ENCODE measurements around the gene ZNF493. TPM values are rescaled to one million over a fixed set of nuclear protein-coding genes. Genes with fewer than 3 reads are reported as not detected.

The ZNF493 gene
- 4.9 and 26.2 TPM in 2 replicates for total RNA-seq

DNA sequence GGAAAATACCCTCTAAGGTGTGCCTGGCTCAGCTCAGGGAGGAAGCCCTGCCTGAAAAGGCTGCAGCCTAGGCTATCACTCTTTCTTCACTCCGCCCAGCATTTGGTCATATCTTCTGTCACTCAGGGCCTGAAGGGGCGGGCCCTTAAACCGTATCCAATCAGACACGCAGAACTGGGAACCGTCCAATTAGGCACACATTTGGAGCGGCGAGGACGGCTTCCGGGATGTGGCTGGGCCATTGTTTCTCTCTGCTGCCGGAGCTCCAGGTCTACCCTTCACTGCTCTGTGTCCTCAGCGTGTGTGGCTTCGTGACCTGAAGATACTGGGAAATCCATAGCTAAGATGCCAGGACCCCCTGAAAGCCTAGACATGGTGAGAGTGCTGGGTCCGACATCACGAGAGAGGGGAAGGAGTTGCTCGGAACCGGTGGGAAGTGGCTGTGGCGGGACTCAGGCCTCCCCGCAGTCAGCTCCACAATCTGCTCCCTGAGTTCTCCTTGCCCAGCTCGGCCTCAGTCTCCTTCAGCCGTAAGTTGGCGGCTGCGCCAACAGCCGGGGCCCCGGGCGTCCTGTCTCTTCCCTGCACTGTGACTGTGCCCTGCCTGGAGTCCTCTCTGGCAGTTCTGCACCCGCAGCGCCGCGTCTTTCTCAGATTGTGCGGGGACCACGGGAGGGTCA, at the start of gene ZNF493:
Gene ZNF493 (plus strand): TSS at position 241 of the 680 bp plus-strand sequence. CDS start 105 bp downstream, at position 346.
- peak; percentile 89 for DNase-seq (ENCODE audit: low read depth)

DNA sequence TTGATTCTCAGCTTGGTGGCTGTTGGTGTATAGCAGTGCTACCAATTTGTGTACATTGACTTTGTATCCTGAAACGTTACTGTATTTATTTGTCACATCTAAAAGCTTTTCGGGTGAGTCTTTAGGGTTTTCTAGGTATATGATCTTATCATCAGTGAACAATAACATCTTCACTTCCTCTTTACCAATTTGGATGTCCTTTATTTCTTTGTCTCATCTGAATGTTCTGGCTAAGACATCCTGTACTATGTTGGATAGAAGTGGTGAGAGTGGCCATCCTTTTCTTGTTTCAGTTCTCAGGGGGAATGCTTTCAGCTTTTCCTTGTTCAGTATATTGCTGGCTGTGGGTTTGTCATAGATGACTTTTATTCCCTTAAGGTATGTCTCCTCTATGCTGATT, 44.1 kb upstream of the ZNF493 start:
- no peak for DNase-seq (ENCODE audit: low read depth)

DNA sequence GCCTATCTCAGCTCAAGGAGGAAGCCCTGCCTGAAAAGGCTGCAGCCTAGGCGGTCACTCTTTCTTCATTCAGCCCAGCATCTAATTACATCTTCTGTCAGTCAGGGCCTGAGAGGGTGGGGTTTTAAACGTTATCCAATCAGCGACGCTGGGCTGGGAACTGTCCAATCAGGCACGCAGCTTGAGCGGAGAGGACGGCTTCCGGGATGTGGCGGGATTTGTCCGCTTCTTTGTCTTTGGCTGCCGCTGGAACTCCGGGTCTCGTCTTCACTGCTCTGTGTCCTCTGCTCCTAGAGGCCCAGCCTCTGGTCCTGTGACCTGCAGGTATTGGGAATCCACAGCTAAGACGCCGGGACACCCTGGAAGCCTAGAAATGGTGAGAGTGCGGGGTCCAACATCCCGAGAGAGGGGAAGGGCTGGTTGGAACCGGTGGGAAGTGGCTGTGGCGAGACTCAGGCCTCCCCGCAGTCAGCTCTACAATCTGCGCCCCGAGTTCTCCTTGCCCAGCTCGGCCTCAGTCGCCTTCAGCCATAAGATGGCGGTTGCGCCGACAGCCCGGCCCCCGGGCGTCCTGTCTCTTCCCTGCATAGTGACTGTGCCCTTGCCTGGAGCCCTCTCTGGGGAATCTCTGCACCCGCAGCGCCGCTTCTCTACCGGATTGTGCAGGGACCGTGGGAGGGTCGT, 38.0 kb upstream of the ZNF493 start, which contains the start of gene ZNF738:
Gene ZNF738 (plus strand): TSS at position 233 of the 684 bp plus-strand sequence. CDS start 141 bp downstream, at position 374.
- peak; percentile 88 for DNase-seq (ENCODE audit: low read depth)

DNA sequence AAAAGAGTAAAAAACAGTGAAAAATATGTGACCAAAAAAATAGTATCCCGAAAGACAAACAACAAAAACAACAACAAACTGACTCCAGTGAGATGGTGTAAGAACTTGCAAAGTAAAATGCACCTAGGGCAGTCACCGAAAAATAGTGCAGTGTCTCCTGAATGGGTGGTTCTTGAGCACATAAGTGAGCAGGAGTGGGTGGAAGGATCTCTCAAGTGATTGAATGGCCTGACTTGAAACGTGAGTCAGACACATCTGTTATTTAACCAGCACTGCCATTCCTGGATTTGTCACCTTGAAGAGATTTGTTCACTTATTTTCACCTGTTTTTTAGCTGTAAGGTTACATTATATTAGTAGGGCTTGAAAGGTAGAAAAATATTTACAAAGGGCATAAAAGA, 34.6 kb upstream of the ZNF493 start:
- DNase-seq (ENCODE audit: low read depth) = no peak

DNA sequence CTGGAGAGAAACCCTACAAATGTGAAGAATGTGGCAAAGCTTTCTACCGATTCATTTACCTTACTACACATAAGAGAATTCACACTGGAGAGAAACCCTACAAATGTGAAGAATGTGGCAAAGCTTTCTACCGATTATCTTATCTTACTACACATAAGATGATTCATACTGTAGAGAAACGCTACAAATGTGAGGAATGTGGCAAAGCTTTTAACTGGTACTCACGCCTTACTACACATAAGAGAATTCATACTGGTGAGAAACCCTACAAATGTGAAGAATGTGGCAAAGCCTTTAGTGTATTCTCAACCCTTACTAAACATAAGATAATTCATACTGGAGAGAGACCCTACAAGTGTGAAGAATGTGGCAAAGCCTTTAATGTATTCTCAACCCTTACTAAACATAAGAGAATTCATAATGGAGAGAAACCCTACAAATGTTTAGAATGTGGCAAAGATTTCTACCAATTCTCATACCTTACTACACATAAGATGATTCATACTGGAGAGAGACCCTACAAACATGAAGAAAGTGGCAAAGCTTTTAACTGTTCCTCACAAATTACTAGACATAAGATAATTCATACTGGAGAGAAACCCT, 12.9 kb upstream of the ZNF493 start:
- no peak for DNase-seq (ENCODE audit: low read depth)

DNA sequence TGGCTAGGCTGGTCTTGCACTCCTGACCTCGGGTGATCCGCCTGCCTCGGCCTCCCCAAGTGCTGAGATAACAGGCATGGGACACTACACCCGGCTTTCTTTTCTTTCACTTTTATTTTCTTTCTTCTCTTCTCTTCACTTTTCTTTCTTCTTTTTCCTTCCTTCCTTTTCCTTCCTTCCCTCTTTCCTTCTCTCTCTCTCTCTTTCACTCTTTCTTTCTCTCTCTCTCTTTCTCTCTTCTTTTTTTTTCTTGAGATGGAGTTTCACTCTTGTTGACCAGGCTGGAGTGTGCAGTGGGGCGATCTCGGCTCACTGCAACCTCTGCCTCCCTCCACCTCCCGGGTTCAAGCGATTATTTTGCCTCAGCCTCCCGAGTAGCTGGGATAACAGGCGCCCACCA, 812 bp upstream of the ZNF493 start:
- DNase-seq (ENCODE audit: low read depth) = no peak

DNA sequence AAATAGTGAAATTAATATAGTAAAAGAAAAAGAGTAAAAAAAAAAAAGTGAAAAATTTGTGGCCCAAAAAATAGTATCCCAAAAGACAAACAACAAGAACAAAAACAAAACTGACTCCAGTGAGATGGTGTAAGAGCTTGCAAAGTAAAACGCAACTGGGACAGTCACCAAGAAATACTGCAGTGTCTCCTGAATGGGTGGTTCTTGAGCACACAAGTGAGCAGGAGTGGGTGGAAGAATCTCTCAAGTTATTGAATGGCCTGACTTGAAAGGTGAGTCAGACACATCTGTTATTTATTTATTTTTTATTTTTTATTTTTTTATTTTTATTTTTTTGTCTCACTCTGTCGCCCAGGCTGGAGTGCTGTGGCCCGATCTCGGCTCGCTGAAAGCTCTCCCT, 1.9 kb downstream of the ZNF493 start:
- no peak for DNase-seq (ENCODE audit: low read depth)

DNA sequence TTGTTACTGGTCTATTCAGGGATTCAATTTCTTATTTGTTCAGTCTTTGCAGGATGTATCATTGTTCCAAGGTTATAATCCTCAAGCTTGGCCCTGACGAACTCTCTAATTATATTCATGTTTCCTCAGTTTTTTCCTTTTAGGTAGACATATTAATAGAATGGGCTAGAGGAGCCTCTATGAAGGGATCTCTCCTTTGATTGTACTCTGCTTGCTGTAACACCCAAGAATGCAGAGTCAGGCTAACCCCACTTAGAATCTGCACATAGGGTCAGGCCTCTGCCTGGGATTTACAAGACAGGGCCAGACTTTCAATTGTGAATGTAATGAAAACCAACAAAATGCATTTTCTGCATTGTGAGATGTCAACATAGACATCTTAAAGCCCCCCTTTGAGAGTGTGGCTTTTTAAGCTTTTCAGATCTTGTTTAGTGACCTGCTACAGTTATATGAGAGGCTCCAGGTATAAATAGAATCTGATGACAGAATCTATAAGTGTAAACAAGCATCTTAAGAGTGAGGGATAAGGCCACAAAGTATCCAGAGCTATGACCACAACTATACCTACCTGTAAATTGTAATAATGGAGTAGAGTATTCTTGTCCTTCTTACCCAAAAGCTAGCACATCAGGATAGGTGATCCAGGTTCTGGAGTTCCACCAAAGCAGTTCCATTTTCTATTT, 5.5 kb downstream of the ZNF493 start:
- no peak for DNase-seq (ENCODE audit: low read depth)

DNA sequence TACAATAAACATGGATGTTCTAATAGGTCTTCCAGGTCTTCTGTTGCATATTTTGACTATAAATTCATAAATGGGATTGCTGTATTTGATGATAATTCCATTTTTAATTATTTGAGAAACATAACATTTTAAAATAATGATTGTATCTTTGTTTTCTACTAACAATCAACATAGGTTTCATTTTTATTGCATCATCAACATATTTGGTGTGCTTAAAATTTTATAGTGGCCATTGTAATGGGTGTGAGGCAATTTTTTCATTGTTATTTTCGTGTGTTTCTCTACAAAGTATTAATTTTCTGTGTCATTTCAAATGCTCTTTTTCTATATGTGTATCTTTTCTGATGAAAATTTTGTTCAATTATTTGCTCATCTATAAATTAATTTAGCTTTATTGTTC, 13.2 kb downstream of the ZNF493 start:
- DNase-seq (ENCODE audit: low read depth) = no peak

DNA sequence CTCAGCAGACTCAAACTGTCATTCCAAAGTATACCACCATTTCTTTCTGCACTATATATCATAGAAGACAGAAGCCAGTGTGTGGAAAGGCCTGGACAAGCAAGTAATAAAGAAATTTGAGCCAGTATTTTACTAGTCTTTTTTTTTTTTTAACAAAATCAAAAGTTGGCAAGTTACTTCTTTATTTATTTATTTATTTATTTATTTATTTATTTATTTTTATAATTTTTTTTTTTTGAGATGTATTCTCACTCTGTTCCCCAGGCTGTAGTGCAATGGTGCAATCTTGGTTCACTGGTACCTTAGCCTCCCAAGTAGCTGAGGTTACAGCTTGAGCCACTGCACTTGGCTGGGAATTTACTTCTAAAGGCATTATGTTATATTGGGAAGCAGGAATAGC, 25.3 kb downstream of the ZNF493 start:
- no peak for DNase-seq (ENCODE audit: low read depth)

DNA sequence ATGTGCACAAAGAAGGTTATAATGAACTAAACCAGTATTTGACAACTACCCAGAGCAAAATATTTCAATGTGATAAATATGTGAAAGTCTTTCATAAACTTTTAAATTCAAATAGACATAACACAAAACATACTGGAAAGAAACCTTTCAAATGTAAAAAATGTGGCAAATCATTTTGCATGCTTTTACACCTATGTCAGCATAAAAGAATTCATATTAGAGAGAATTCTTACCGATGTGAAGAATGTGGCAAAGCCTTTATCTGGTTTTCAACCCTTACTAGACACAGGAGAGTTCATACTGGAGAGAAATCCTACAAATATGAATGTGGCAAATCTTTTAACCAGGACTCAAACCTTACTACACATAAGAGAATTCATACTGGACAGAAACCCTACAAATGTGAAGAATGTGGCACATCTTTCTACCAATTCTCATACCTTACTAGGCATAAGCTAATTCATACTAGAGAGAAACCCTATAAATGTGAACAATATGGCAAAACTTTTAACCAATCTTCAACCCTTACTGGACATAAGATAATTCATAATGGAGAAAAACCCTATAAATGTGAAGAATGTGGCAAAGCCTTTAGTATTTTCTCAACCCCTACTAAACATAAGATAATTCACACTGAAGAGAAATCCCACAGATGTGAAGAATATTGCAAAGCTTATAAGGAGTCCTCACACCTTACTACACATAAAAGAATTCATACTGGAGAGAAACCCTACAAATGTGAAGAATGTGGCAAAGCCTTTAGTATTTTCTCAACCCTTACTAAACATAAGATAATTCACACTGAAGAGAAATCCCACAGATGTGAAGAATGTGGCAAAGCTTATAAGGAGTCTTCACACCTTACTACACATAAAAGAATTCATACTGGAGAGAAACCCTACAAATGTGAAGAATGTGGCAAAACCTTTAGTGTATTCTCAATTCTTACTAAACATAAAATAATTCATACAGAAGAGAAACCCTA, 26.4 kb downstream of the ZNF493 start:
- DNase-seq (ENCODE audit: low read depth) = no peak

DNA sequence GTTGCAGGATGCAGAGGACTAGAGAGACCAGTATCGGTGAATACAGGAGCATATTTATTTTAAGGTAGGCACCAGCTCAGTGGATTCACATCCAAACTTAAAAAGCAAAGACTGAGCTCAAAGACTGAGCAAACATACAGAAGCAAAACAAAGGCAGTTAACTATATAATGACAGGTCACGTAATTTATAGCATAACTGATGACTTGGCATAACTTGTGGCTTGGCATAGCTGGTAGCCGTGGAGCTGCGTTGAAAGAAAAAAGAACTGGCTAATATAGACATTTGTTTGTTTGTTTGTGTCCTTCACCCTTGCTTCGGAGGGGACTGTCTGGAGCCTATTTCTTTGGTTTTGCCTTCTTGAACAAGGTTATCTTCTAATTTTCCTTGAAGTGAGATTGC, 33.7 kb downstream of the ZNF493 start:
- DNase-seq (ENCODE audit: low read depth) = no peak

DNA sequence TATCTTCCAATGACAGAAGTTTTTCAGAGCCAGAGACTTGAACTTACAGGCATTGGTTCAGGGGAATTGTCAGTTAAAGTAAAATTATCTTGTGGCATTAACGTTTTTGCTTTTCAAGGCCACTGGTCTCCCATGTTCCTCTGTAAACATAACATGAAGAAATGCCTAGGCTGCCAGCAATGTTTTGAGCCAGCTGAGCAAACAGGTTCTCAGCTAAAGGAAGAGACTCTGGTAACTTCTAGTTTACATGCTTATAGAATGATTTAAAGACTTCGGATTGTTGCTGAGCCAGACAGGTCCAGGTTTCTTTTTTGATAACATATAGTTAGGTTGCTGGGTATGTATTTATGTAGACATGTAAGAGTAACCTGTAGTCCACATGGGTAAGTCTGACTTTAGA, 35.7 kb downstream of the ZNF493 start:
- no peak for DNase-seq (ENCODE audit: low read depth)

DNA sequence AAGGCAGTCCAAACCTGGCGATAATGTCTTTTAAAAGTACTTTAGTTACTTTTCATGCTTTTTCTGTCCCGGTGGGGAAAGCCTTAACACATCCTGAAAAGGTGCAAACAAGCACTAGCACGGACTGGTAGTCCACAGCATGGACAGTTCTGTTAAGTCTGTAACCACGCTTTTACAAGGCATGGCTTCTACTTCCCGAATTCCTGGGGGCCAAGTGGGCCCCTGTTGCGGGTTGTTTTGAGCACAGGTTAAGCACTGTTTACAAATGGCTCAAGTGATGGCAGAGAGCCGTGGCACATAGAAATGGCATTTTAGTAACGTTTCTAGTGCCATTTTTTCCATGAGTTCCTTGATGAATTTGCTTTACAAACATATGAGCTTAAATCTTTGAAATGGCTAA, 37.6 kb downstream of the ZNF493 start:
- DNase-seq (ENCODE audit: low read depth) = no peak

DNA sequence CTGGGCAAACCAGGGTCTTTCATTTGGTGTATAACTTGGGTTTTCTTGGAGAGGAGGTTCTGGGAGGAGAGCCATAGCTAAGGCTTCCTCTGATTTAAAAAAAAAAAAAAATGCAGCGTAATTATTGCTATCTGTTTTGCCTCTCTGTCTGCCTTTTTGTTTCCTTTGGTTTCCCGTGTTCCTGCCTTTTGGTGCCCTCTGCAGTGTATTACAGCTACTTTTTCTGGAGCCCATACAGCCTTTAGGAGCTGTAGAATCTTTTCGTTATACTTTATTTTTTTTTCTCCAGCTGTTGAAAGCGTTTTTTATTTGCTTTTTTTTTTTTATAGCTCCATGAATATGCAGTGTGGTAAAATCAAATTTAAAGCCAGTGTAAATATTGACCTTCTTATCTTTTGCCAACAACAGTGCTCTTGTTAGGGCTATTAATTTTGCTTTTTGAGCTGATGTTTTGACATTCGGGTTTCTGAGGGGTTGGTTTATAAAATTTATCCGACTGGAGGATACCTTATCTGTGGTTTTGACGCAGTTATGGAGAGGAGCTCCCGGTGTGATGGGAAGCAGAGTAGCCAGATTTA, 38.1 kb downstream of the ZNF493 start:
- DNase-seq (ENCODE audit: low read depth) = no peak

DNA sequence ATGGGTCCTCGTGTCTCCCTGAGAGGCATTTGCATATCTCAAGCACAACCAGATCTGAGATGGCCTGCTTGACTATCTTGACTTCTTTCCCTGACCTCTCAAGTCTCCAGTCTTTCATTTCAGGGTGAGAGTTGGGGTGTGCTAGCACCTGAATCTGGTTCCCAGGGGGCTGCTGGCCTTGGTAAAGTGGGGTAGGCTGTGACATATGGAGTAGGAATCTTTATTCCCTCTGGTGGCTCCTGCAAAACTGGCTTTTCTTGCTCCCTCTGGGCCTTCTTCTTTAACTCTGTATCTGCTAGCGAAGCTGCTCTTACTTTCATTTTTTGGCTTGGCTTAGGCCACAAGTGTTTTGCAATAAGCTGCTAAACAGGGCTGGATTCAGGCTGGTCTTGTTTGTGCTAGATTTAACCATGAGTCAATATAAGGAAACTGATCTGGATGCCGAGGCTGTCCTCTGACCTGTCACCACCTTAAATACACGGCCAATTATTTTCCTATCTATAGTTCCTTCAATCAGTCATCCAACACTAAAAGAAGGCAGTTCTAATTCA, 42.3 kb downstream of the ZNF493 start:
- peak; percentile 6 for DNase-seq (ENCODE audit: low read depth)

DNA sequence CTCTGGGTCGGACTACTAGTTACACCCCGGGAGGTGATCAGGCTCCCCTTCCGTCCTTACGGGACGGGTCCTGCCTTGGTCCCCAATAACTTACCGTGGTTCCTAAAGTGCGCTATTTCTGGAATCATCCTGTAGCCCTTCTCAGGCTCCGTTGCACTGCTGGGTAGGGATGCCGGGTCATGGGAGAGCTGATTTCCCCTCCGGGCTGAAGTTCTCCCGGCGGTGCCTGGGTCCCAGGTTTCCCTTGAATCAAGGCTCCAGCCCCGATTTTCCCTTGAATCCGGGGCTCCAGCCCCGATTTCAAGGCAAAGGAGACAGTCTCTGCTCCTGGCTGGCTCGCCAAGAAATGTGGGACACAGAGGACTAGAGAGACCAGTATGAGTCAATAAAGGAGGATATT, 43.4 kb downstream of the ZNF493 start:
- DNase-seq (ENCODE audit: low read depth) = no peak

DNA sequence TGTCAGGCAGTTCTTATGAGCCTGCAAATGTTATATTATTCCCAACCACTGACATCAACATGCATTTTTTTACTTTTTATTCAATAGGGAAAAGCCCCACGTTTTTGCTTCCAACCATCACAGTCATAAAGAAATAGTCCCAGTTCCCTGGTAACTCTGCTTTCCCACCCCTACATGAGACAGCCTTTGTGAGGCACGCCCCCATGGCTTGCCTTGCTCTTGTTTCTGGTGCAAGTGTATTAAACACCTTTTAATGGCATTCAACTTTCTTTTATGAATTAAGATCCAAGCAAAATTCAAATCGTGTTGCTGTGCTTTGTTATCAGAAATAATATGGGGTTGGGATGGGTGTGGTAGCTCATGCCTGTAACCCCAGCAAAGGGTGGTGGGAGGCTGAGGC, 54.3 kb downstream of the ZNF493 start:
- DNase-seq (ENCODE audit: low read depth) = no peak

DNA sequence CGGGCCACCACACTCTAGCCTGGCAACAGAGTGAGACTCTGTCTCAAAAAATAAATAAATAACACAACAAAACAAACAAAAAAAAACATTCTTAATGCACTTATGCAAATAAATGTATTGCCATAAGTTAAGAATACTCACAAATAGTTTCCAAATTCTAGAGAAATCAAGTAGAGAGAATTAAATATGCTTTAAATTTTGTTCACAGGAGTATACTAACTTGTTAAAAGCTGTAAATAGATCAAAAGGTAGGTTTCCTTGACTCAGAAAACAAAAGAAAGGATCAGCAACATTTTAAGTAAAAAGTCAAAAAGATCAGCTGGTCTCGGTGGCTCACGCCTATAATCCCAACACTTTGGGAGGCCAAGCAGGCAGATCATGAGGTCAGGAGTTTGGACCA, 58.0 kb downstream of the ZNF493 start:
- DNase-seq (ENCODE audit: low read depth) = peak; percentile 3

DNA sequence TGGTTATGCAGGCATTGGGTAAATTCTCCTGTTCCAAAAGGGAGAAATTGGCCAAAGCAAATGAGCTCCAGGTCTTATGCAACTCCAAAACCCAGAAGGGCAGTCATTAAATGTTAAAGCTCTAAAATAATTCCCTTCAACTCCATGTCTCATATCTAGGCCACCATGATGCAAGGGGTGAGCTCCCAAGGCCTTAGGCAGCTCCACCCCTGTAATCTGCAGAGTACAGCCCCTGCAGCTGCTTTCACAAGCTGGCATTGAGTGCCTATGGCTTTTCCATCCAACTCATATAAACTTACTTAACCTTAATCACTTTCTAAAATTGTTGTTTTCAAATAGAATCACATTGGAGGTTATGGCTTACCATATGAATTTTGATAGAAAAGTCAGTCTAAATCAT, 63.8 kb downstream of the ZNF493 start:
- no peak for DNase-seq (ENCODE audit: low read depth)

DNA sequence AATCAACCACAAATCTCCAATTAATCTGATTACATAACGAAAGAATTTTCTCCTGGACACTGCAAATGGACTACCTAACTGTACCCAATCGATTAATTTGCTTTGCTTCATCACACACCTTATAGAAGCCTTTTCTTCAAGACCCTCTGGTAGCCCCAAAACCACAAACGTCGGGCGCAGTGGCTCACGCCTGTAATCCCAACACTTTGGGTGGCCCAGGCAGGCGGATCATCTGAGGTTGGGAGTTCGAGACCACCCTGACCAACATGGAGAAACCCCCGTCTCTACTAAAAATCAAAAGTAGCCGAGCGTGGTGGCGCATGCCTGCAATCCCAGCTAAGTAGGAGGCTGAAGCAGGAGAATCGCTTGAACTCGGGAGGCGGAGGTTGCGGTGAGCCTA, 65.6 kb downstream of the ZNF493 start:
- no peak for DNase-seq (ENCODE audit: low read depth)

Measured in renal cortical epithelial cell (primary cell).